Mesendoderm (in vitro differentiated cells): Measurements from ENCODE around the gene SH3BP4.

ENCODE experiments used
- DNase-seq: peaks from one replicate; pipeline ENCODE4 v3.0.0; 2013
- H2AK5ac ChIP-seq: 2 replicates; pipeline ENCODE4 v1.6.1; 2013; ENCODE audit warnings: low read length, inconsistent platforms
- H2BK120ac ChIP-seq: 2 replicates; pipeline ENCODE4 v1.6.1; 2013; ENCODE audit warnings: low read depth, mild to moderate bottlenecking, low read length, moderate library complexity, mixed read lengths
- H2BK15ac ChIP-seq: replicated peaks from 2 replicates; pipeline ENCODE4 v1.6.1; 2013; ENCODE audit warnings: low read depth, mild to moderate bottlenecking, moderate library complexity
- H2BK5ac ChIP-seq: 2 replicates; pipeline ENCODE4 v1.6.1; 2013; ENCODE audit warnings: low read length, inconsistent platforms
- H3K18ac ChIP-seq: 2 replicates; pipeline ENCODE4 v1.6.1; 2013; ENCODE audit warnings: mild to moderate bottlenecking, low read length, mixed read lengths
- H3K23ac ChIP-seq: one replicate; pipeline ENCODE4 v1.6.1; 2013; ENCODE audit warnings: low read length
- H3K27ac ChIP-seq: 2 replicates; pipeline ENCODE4 v1.5.1; 2013; ENCODE audit warnings: low read depth, mild to moderate bottlenecking, inconsistent platforms, low read length, moderate library complexity
- H3K27me3 ChIP-seq: 2 replicates; pipeline ENCODE4 v1.6.1; 2013; ENCODE audit warnings: low read length, control low read depth, mild to moderate bottlenecking, inconsistent platforms; ENCODE audit not compliant: insufficient read depth, poor library complexity
- H3K36me3 ChIP-seq: 2 replicates; pipeline ENCODE4 v1.6.1; 2013; ENCODE audit warnings: low read length, inconsistent platforms; ENCODE audit not compliant: control insufficient read depth, insufficient read depth
- H3K4ac ChIP-seq: one replicate; pipeline ENCODE4 v1.6.1; 2013; ENCODE audit warnings: low read depth, mild to moderate bottlenecking, low read length, moderate library complexity
- H3K4me1 ChIP-seq: 2 replicates; pipeline ENCODE4 v1.6.1; 2013; ENCODE audit warnings: low read depth, low read length, inconsistent platforms; ENCODE audit not compliant: control insufficient read depth
- H3K4me2 ChIP-seq: 2 replicates; pipeline ENCODE4 v1.6.1; 2013; ENCODE audit warnings: low read length
- H3K4me3 ChIP-seq: 2 replicates; pipeline ENCODE4 v1.5.1; 2013; ENCODE audit warnings: mild to moderate bottlenecking, low read length
- H3K56ac ChIP-seq: one replicate; pipeline ENCODE4 v1.6.1; 2013; ENCODE audit warnings: low read length
- H3K79me1 ChIP-seq: 2 replicates; pipeline ENCODE4 v1.6.1; 2013; ENCODE audit warnings: low read length, inconsistent platforms
- H3K79me2 ChIP-seq: 2 replicates; pipeline ENCODE4 v1.6.1; 2013; ENCODE audit warnings: mild to moderate bottlenecking, low read length; ENCODE audit not compliant: control insufficient read depth, insufficient read depth
- H3K9ac ChIP-seq: 2 replicates; pipeline ENCODE4 v1.6.1; 2013; ENCODE audit warnings: low read length, inconsistent platforms
- H4K5ac ChIP-seq: one replicate; pipeline ENCODE4 v1.6.1; 2013; ENCODE audit warnings: low read length
- H4K8ac ChIP-seq: one replicate; pipeline ENCODE4 v1.6.1; 2013; ENCODE audit warnings: low read depth, mild to moderate bottlenecking, control low read depth, low read length, moderate library complexity
- WGBS: extraction: QIAGEN DNeasy Blood & Tissue Kit; methylation state at CpG from one replicate; pipeline ENCODE4 v1.1.7; 2013; ENCODE audit warnings: low lambda C conversion rate, missing lambda C conversion rate; ENCODE audit not compliant: insufficient coverage; ENCODE audit errors: extremely low coverage; 5-methylcytosine and 5-hydroxymethylcytosine counted together

Gene SH3BP4

DNA sequence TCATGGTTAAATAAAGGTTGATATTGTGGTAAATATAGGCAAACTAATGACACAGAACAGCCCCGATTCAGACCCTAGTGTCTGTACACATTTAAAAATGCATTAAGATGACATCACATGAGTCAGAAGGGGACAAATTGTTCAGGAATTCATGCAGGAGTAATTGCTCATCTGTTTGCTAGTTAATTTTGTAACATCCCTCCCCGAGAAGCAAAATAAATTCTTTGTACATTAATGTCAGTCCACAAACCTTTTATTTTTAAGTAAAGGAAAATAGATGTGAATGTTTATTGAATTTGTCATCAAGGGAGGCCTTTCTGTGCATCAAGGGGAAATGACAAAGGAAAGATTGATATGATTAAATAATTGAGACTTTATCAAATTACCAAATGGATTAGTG lies 69.9 kb downstream of the SH3BP4 start:
- no peak overlapping the region for H2BK120ac ChIP-seq
- H4K8ac ChIP-seq, result no peak overlapping the region
- no peak for DNase-seq
- H3K23ac ChIP-seq, result no peak overlapping the region
- no peak overlapping the region for H3K4ac ChIP-seq
- no peaks in the 10 kb centered on the region for H3K27me3 ChIP-seq
- H2AK5ac ChIP-seq, result no peak overlapping the region
- H3K79me2 ChIP-seq, result peaks cover 15% of the 10 kb centered on the region
- no CpG with 5 or more reads among the region's 2 CpGs for WGBS
- H3K36me3 ChIP-seq, result no peaks in the 10 kb centered on the region
- no peak overlapping the region for H3K9ac ChIP-seq
- H3K4me2 ChIP-seq, result no peak overlapping the region
- H3K56ac ChIP-seq, result no peak overlapping the region
- H2BK15ac ChIP-seq, result no peak overlapping the region
- H3K4me3 ChIP-seq, result no peak overlapping the region
- H3K18ac ChIP-seq, result no peak overlapping the region
- no peak overlapping the region for H3K27ac ChIP-seq
- peaks cover 34% of the 10 kb centered on the region for H3K79me1 ChIP-seq
- peaks cover 3% of the 10 kb centered on the region for H3K4me1 ChIP-seq
- H2BK5ac ChIP-seq, result no peak overlapping the region
- no peak overlapping the region for H4K5ac ChIP-seq

DNA sequence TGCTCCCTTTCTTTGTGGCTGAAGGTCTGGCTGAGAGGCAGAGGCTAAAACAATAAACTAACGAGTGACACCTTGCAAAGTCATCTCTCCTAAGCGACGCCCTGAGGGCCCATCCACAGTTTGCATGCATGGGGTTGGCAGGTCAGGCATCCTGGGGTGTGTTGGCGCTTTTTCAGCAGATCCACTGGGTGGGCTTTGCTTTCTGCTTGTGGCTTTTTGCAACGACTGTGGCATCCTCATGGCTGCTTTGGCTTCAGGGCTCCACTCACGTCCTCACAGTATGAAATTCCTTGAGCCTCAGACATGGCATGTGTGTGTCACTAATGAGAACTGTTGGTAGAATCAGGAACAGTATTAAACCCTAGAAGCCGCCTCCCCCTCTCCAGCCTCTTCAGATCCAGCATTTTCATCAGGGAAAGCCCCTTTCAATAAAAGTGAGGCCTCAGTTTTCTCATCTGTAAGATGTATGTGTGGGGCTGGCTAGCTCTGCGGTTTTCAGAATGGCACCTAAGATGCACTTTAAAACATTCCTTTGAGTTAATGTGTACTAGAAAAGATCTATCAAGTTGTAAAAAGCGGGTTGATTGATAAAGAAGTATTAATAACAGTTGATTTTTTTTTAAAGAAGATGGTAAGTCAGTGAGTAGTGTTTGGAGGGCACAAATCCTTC lies 72.5 kb downstream of the SH3BP4 start:
- WGBS, result 100% methylated on average over 1 of the region's 9 CpGs
- H2AK5ac ChIP-seq, result no peak overlapping the region
- H3K18ac ChIP-seq, result no peak overlapping the region
- H3K56ac ChIP-seq, result no peak overlapping the region
- no peak overlapping the region for H3K4ac ChIP-seq
- H3K4me3 ChIP-seq, result no peak overlapping the region
- H2BK120ac ChIP-seq, result no peak overlapping the region
- peaks cover 3% of the 10 kb centered on the region for H3K4me1 ChIP-seq
- H4K5ac ChIP-seq, result no peak overlapping the region
- H3K23ac ChIP-seq, result no peak overlapping the region
- H3K79me1 ChIP-seq, result peaks cover 45% of the 10 kb centered on the region
- peaks cover 39% of the 10 kb centered on the region for H3K79me2 ChIP-seq
- H3K36me3 ChIP-seq, result no peaks in the 10 kb centered on the region
- H3K27me3 ChIP-seq, result no peaks in the 10 kb centered on the region
- H3K4me2 ChIP-seq, result no peak overlapping the region
- H2BK5ac ChIP-seq, result no peak overlapping the region
- peak; percentile 50 for DNase-seq
- H3K27ac ChIP-seq, result no peak overlapping the region
- H4K8ac ChIP-seq, result no peak overlapping the region
- no peak overlapping the region for H3K9ac ChIP-seq
- no peak overlapping the region for H2BK15ac ChIP-seq

DNA sequence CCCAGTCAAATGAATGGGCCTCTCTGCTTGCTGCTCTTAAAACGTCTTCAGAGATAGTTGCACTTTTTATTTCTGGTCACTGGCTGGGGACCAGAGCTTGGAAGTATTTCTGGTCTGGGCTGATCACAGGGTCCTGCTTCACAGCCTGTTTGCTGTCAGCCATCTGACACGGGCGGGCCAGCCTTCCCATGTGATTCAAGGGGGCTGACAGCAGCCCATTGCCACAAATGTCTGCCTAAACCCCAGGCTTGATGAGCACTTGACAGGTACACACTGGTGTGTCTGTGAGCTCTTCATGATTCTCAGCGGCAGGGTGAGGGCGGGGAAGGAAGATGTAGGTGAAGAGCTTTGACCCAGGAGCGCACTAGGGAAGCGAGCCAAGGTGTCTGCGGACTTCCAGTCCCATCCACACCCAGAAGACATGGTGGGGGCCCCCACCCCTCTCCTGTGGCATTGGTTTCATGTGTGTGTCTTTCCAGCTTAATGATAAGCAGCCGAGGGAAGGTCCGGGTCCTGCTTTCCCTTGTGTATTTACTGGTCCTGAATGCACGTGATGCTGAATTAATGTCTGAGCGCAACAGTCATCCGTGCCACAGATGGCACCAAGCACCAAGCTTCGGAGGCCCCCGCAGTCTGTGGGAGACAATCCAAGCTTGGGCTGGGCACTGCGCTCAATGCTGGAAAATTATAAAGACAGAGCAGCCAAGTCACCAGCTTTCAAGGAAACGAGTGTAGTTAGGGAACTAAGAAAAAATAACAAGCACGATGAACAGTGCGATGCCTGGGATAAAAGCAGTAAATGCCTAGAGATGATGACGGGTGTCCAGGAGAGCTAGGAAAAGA lies 73.3 kb downstream of the SH3BP4 start:
- Histone ChIP-seq H3K9ac (no peak overlapping the region), H3K18ac (no peak overlapping the region), H3K79me2 (peaks cover 46% of the 10 kb centered on the region), H3K56ac (no peak overlapping the region), H2AK5ac (no peak overlapping the region), H2BK5ac (no peak overlapping the region), H3K27ac (no peak overlapping the region), H4K5ac (no peak overlapping the region), H4K8ac (no peak overlapping the region), H2BK15ac (no peak overlapping the region), H3K4me3 (no peak overlapping the region), H3K27me3 (no peaks in the 10 kb centered on the region), H2BK120ac (no peak overlapping the region), H3K36me3 (no peaks in the 10 kb centered on the region), H3K23ac (no peak overlapping the region), H3K79me1 (peaks cover 48% of the 10 kb centered on the region), H3K4ac (no peak overlapping the region), H3K4me2 (no peak overlapping the region), H3K4me1 (peaks cover 3% of the 10 kb centered on the region)
- no peak for DNase-seq
- WGBS, result no CpG with 5 or more reads among the region's 20 CpGs

DNA sequence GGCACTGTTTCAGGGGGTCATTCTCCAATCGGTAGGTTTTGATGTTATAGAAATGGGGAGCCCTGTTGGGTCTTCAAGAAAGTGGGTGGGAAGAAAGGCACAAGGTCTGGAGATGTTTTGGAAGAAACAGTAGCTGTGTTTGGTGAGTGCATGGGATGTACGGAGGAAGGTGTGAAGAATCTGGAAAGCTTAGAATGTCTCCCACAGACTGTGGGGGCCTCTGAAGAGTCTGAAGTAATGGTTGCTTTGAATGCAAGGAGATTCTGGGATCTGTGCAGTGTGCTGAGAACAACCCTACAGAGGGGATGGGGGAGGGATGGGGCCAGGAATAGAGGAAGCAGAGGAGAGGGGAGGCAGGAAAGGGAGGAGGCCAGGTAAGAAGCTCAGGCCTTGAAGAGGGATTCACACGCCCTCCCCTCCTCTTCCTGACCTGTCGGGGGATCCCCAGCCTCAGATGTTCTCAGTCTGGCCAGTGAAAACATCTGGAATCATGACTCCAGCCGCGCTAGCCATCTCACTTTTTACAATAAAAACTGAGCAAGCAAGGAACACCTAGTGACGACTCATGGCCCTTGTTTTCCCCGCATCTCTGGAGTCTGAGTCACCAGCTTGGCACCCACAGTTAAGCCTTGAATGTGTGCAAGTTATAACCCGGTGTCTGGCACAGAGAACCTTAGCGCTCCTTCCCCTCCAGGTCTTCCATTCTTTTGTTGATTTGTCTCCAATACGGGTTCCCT lies 74.2 kb downstream of the SH3BP4 start:
- no CpG with 5 or more reads among the region's 11 CpGs for WGBS
- Histone ChIP-seq H3K4me1 (peaks cover 3% of the 10 kb centered on the region), H3K56ac (no peak overlapping the region), H2AK5ac (no peak overlapping the region), H2BK15ac (no peak overlapping the region), H4K5ac (no peak overlapping the region), H3K4me3 (no peak overlapping the region), H3K18ac (no peak overlapping the region), H3K4ac (no peak overlapping the region), H3K79me1 (peaks cover 49% of the 10 kb centered on the region), H4K8ac (no peak overlapping the region), H3K9ac (no peak overlapping the region), H3K27ac (no peak overlapping the region), H3K4me2 (no peak overlapping the region), H3K23ac (no peak overlapping the region), H2BK120ac (no peak overlapping the region), H3K79me2 (peaks cover 47% of the 10 kb centered on the region), H3K36me3 (no peaks in the 10 kb centered on the region), H3K27me3 (no peaks in the 10 kb centered on the region), H2BK5ac (no peak overlapping the region)
- peak; percentile 49 for DNase-seq

DNA sequence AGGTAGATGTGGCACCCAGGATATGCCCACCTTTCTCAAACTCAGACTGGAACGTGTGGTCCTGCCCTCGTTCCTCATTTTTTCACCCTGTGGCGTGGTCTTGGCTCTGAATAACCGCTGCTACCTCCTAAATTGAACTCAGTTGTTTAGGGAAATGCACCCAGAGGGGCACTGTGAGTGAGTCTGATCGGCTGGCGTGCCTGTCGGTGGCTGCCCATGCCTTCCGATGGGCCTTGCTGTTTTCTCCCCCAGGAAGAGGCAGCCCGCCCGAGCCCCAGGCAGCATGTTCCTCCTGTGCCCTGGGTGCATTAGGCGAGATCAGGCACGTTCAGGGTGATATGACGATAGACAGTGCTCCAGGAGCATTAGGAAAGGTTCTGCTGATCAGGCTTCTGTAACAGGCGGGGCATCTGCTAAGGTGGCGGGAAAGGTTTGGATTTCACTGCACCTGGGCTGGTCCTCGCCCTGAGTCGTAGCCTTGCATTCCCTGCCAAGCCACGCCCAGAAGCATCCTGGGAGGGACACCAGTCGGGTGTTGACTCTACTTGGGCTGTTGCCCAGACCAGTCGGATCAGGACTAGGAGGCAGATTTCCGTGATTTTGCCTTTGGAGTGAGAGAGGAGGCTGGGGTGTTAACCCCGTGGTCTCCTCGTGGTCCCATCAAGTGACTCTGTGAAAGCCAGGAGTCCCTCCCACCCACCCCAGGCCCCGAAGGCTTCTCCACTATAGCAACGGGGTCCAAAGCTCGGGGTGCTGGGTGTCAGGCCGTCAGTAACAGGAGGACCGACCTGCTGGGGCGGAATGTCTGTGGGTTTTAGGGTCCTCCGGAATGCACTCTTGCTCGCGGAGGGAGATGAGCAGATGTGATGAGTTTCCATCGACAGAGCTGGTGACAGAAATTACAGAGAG lies 75.1 kb downstream of the SH3BP4 start:
- H4K5ac ChIP-seq, result no peak overlapping the region
- no peak overlapping the region for H3K18ac ChIP-seq
- no peak overlapping the region for H2BK120ac ChIP-seq
- no peak overlapping the region for H2BK15ac ChIP-seq
- no peaks in the 10 kb centered on the region for H3K36me3 ChIP-seq
- H4K8ac ChIP-seq, result no peak overlapping the region
- H3K79me2 ChIP-seq, result peaks cover 50% of the 10 kb centered on the region
- no peak overlapping the region for H3K4ac ChIP-seq
- no peak overlapping the region for H3K4me2 ChIP-seq
- H3K56ac ChIP-seq, result no peak overlapping the region
- H3K4me1 ChIP-seq, result peaks cover 3% of the 10 kb centered on the region
- H3K27ac ChIP-seq, result no peak overlapping the region
- no peak for DNase-seq
- no peak overlapping the region for H3K9ac ChIP-seq
- H2AK5ac ChIP-seq, result no peak overlapping the region
- WGBS, result no CpG with 5 or more reads among the region's 33 CpGs
- H3K23ac ChIP-seq, result peak overlapping the region; percentile 57
- no peak overlapping the region for H3K4me3 ChIP-seq
- H3K27me3 ChIP-seq, result no peaks in the 10 kb centered on the region
- peaks cover 54% of the 10 kb centered on the region for H3K79me1 ChIP-seq
- no peak overlapping the region for H2BK5ac ChIP-seq
